A673 (cell line): Measurements from ENCODE around the gene DKKL1.

ENCODE experiments used
- EZH2 ChIP-seq: fragments of 200-600 bp; sonication (generic); IDR thresholded peaks from 2 replicates; pipeline ENCODE4 v1.6.1; 2017; ENCODE audit warnings: borderline replicate concordance, low read depth, mild to moderate bottlenecking, mixed read lengths, antibody characterized with exemption, low read length; ENCODE audit not compliant: poor library complexity, severe bottlenecking
- TF ChIP-seq, protein P1 (sequence below): fragments of 300-800, 200-600 bp; sonication (generic); conservative IDR thresholded peaks from 2 replicates; pipeline ENCODE4 v1.5.1; 2017; ENCODE audit warnings: low read depth, mild to moderate bottlenecking, antibody characterized with exemption, low read length, moderate library complexity, mixed read lengths

DNA sequence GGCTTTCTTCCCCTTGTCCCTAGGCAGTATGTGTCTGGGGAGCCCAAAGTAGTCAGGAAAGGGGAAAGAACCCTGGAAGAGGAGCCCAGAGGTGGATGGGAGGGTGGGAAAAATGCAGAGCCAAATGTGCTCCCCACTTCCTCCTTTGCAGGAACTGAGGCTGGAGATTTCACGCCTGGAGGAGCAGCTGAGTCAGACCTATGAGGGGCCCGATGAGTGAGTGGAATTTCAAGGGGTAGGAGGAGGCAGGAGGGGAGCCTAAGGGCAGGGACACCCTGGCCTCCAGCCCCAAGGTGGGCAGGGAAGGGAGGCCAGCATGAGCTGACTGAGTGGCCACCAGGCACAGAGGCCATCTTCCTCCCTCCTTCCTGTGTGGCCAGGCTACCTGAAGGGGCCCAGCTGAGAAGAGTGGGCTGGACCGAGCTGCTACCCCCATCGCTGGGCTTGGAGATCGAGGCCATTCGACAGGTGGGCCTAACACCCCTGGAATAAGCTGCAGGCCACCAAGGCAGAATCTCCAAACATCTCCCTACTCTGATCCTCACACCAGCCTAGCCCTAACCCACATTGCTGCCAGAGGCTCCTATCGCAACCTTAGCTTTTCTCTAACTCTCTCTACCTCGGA lies 45.3 kb downstream of the DKKL1 start:
- TF ChIP-seq, protein P1, sequence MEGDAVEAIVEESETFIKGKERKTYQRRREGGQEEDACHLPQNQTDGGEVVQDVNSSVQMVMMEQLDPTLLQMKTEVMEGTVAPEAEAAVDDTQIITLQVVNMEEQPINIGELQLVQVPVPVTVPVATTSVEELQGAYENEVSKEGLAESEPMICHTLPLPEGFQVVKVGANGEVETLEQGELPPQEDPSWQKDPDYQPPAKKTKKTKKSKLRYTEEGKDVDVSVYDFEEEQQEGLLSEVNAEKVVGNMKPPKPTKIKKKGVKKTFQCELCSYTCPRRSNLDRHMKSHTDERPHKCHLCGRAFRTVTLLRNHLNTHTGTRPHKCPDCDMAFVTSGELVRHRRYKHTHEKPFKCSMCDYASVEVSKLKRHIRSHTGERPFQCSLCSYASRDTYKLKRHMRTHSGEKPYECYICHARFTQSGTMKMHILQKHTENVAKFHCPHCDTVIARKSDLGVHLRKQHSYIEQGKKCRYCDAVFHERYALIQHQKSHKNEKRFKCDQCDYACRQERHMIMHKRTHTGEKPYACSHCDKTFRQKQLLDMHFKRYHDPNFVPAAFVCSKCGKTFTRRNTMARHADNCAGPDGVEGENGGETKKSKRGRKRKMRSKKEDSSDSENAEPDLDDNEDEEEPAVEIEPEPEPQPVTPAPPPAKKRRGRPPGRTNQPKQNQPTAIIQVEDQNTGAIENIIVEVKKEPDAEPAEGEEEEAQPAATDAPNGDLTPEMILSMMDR = no peak
- no peak for TF ChIP-seq EZH2
